Activated CD8-positive, alpha-beta memory T cell treated with anti-CD3 and anti-CD28 coated beads, Interleukin-2, amount 10 ng/mL, durations not matched to agents 7 days and 5 days (primary cell): Measurements from ENCODE around the gene MBTPS1. TPM values are rescaled to one million over a fixed set of nuclear protein-coding genes. Genes with fewer than 3 reads are reported as not detected.

Experiments
- ATAC-seq: fragments of 150-1000 bp; cut with Tn5 transposase; one replicate; pipeline ENCODE4 v1.10.0; 2021; ENCODE audit warnings: moderate library complexity
- CTCF ChIA-PET: fragments of 350-600 bp; sonication (Branson Sonifier 250); formaldehyde crosslinking; loops from one replicate; lab custom pipeline; 2021; ENCODE audit warnings: antibody characterized with exemption; lab: Charles Lee
- DNase-seq: peaks from one replicate; pipeline ENCODE4 v3.0.0-alpha.2; 2020
- H3K27ac Mint-ChIP-seq: one replicate; pipeline ENCODE4 v1.8.0; 2021; ENCODE audit warnings: mild to moderate bottlenecking, mixed read lengths
- H3K27me3 Mint-ChIP-seq: one replicate; pipeline ENCODE4 v1.8.0; 2021; ENCODE audit warnings: mixed read lengths
- H3K36me3 Mint-ChIP-seq: one replicate; pipeline ENCODE4 v1.8.0; 2021; ENCODE audit warnings: mild to moderate bottlenecking, mixed read lengths
- H3K4me1 Mint-ChIP-seq: one replicate; pipeline ENCODE4 v1.8.0; 2021; ENCODE audit warnings: mixed read lengths
- H3K4me3 Mint-ChIP-seq: one replicate; pipeline ENCODE4 v1.8.0; 2021; ENCODE audit warnings: mild to moderate bottlenecking, moderate library complexity, mixed read lengths
- H3K9me3 Mint-ChIP-seq: one replicate; pipeline ENCODE4 v1.8.0; 2022; ENCODE audit warnings: low read depth, mixed read lengths
- total RNA-seq, 2 experiments: library from RNA; stranded (reverse); gene quantifications; one replicate each; pipeline ENCODE4 v1.2.3, GENCODE V29; 2021

Gene MBTPS1
- total RNA-seq, 2 experiments from 2014 or later: 56.1 to 57.8 TPM

- DNase-seq: no peak
- CTCF ChIA-PET: interaction anchor here (0.8 to 9.3 kb wide), 10 partner anchors 9 to 431 kb away, joined by 3 to 143 read pairs (median 8); partner anchors contain the start of genes MBTPS1 and TAF1C
- H3K4me3 Mint-ChIP-seq: peak overlapping the region; percentile 5
- no peaks in the 10 kb centered on the region for H3K9me3 Mint-ChIP-seq
- H3K36me3 Mint-ChIP-seq: peaks cover 40% of the 10 kb centered on the region
- H3K4me1 Mint-ChIP-seq: peaks cover 49% of the 10 kb centered on the region
- H3K27ac Mint-ChIP-seq: no peak overlapping the region
- no peak for ATAC-seq
- H3K27me3 Mint-ChIP-seq: no peaks in the 10 kb centered on the region
Measured at GRCh38 chr16:84087466-84088151, 29.1 kb downstream of the MBTPS1 start.

- no peak overlapping the region for H3K4me3 Mint-ChIP-seq
Measured at GRCh38 chr16:84087001-84087400, 29.7 kb downstream of the MBTPS1 start.

GRCh38 chr16:84086341-84086740 is 30.4 kb downstream of the MBTPS1 start:
- ATAC-seq (no peak), DNase-seq (no peak)
- Mint-ChIP-seq H3K9me3 (no peaks in the 10 kb centered on the region), H3K4me3 (no peak overlapping the region), H3K4me1 (peaks cover 49% of the 10 kb centered on the region), H3K36me3 (peaks cover 35% of the 10 kb centered on the region), H3K27ac (no peak overlapping the region), H3K27me3 (no peaks in the 10 kb centered on the region)
- CTCF ChIA-PET: interaction anchor here (2.5 to 9.3 kb wide), 7 partner anchors 8 to 99 kb away, joined by 9 to 143 read pairs (median 12); partner anchors contain the start of genes MBTPS1 and TAF1C

More at GRCh38 chr16:84087001-84087400, 29.7 kb downstream of the MBTPS1 start:
- peaks cover 39% of the 10 kb centered on the region for H3K36me3 Mint-ChIP-seq
- H3K27me3 Mint-ChIP-seq: no peaks in the 10 kb centered on the region
- H3K9me3 Mint-ChIP-seq: no peaks in the 10 kb centered on the region
- ATAC-seq (no peak), DNase-seq (no peak)
- H3K4me1 Mint-ChIP-seq: peaks cover 49% of the 10 kb centered on the region
- CTCF ChIA-PET: interaction anchor here (0.8 to 9.3 kb wide), 8 partner anchors 9 to 99 kb away, joined by 3 to 143 read pairs (median 12); partner anchors contain the start of genes MBTPS1 and TAF1C
- no peak overlapping the region for H3K27ac Mint-ChIP-seq

DNA sequence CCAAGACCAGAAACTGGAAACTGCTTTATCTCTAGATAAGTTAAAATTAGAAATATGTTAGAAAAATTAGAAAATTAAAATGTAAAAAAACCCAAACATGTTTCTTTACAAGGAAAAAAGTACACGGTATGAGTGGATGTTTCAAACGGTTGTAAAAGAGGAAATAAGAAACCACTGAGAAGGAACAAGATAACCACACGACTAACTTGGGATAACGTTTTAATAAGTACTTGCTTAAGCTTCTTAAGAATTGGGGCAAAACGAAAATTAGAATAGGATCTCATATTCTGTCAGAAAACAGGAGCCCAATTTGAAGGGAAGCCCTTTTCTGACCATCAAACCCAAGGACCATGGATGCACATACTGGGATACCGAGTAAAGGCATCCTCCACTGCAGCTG is 31.0 kb downstream of the MBTPS1 start:
- Mint-ChIP-seq H3K4me1 (peaks cover 49% of the 10 kb centered on the region), H3K4me3 (no peak overlapping the region), H3K9me3 (no peaks in the 10 kb centered on the region), H3K36me3 (peaks cover 36% of the 10 kb centered on the region), H3K27ac (peak overlapping the region; percentile 42), H3K27me3 (no peaks in the 10 kb centered on the region)
- ATAC-seq (no peak), DNase-seq (no peak)
- CTCF ChIA-PET: interaction anchor here (1.2 to 9.3 kb wide), 11 partner anchors 8 to 100 kb away, joined by 4 to 143 read pairs (median 9); partner anchors contain the start of genes DNAAF1, HSDL1, MBTPS1 and TAF1C

GRCh38 chr16:84085271-84085667 is 31.5 kb downstream of the MBTPS1 start:
- H3K27me3 Mint-ChIP-seq: no peaks in the 10 kb centered on the region
- DNase-seq (no peak), ATAC-seq (no peak)
- peaks cover 49% of the 10 kb centered on the region for H3K4me1 Mint-ChIP-seq
- H3K36me3 Mint-ChIP-seq: peaks cover 37% of the 10 kb centered on the region
- H3K27ac Mint-ChIP-seq: no peak overlapping the region
- no peak overlapping the region for H3K4me3 Mint-ChIP-seq
- CTCF ChIA-PET: interaction anchor here (0.6 to 9.3 kb wide), 25 partner anchors 9 to 122 kb away, joined by 3 to 143 read pairs (median 4); partner anchors contain the start of genes DNAAF1, HSDL1, MBTPS1 and TAF1C
- H3K9me3 Mint-ChIP-seq: no peaks in the 10 kb centered on the region

DNA sequence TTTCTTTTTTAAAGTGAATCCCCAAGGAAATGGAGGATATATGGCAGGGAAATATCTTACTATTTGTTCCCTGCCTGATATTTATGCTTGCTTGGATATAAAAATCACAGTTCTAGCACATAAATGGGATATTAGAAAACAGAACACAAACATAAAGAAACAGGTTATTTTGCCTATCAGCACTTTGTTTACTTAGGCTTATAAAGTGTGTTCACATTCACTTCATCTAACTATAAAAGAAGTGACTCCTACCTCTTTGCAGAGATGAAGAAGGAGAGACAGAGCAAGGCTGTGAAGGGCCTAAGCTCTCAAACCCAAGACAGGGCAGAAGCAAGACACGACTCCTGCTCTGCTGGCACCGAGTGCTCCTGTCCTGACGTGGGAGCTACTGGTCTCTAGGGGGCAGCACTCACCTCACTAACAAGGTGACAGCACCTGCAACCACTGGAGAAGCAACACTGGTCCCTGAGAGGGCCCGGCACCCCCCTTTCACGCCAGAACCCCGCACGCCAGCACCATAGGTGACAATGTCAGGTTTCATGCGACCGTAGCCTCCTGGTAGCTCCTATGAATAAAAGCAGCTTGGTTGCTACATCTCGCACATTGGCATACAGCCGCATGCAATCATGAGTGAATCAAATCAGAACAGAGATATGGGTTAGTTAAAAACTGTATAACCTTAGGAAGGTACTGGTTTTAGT is 32.0 kb downstream of the MBTPS1 start:
- CTCF ChIA-PET: interaction anchor here (0.6 to 9.3 kb wide), 32 partner anchors 10 to 183 kb away, joined by 3 to 143 read pairs (median 4); partner anchors contain the start of genes DNAAF1, HSDL1, MBTPS1 and TAF1C
- Mint-ChIP-seq H3K27me3 (no peaks in the 10 kb centered on the region), H3K4me3 (no peak overlapping the region), H3K36me3 (peaks cover 37% of the 10 kb centered on the region), H3K9me3 (no peaks in the 10 kb centered on the region), H3K27ac (peak overlapping the region; percentile 25), H3K4me1 (peaks cover 50% of the 10 kb centered on the region)
- DNase-seq (peak; percentile 85), ATAC-seq (peak; percentile 87)

DNA sequence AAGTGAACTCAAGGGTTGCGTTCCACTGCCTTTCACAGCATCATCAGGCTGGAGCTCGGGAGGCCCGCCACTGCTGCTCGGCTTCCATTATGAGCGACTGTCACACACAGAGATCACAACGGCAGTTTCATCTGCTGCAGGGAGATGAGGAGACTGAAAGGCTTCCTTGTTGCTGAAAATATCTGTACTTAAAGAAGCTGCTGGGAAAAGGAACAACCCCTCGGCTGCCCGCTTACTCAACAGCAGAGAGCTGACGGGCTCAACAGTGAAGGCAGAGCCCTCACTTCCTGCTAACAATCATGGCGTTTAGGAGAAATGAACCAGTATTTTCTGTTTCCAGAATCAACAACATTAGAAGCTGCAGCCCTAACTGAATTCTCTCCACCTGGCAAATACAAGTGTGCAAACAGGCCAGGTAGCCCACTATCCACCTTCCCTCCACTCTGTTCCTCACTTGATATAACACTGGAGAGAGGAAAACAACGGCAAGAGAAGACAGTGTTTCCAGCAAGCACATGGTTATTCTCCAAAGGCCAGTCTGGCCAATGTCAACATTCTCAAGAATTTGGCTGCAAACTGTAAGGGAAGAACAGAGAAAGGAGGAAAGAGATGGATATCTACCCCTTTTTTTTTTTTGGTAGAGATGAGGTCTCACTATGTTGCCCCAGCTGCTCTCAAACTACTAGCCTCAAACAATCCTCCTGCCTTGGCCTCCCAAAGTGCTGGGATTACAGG is 33.7 kb downstream of the MBTPS1 start:
- CTCF ChIA-PET: interaction anchor here (1.0 to 9.3 kb wide), 8 partner anchors 9 to 103 kb away, joined by 3 to 143 read pairs (median 4); partner anchors contain the start of genes MBTPS1 and TAF1C

DNA sequence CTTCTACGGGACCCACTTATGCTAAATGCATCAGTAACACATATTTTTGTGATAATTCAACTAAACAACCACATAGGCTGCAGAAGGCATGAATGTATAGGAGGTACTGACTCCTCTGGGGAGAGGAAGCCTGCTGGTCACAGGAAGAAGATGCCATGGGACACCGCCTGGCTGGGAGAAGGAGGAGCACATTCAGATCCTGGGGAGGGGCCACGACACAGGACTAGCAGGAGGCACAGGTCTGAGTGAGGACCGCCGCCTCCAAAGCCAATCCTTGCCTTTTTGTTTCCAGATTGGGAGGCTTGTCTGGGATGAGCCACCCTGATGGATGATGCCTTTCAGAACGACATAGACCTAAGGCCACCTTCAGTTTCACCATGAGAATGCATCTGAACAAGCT is 34.6 kb downstream of the MBTPS1 start:
- Mint-ChIP-seq H3K27ac (no peak overlapping the region), H3K9me3 (no peaks in the 10 kb centered on the region), H3K4me1 (peaks cover 24% of the 10 kb centered on the region), H3K36me3 (peaks cover 32% of the 10 kb centered on the region), H3K4me3 (no peak overlapping the region), H3K27me3 (no peaks in the 10 kb centered on the region)
- DNase-seq (no peak), ATAC-seq (no peak)
- CTCF ChIA-PET: interaction anchor here (1.2 to 9.3 kb wide), 6 partner anchors 10 to 104 kb away, joined by 3 to 143 read pairs (median 4); partner anchors contain the start of genes MBTPS1 and TAF1C

More for the DNA sequence above, 33.7 kb downstream of the MBTPS1 start:
- no peak for ATAC-seq
- DNase-seq: no peak
- Mint-ChIP-seq H3K4me3 (no peak overlapping the region), H3K9me3 (no peaks in the 10 kb centered on the region), H3K4me1 (peaks cover 33% of the 10 kb centered on the region), H3K27ac (no peak overlapping the region), H3K27me3 (no peaks in the 10 kb centered on the region), H3K36me3 (peaks cover 36% of the 10 kb centered on the region)

GRCh38 chr16:84081446-84081989 is 35.2 kb downstream of the MBTPS1 start:
- no peaks in the 10 kb centered on the region for H3K27me3 Mint-ChIP-seq
- CTCF ChIA-PET: interaction anchor here (1.4 to 9.3 kb wide), 2 partner anchors 19 to 104 kb away, joined by 3 to 143 read pairs; partner anchors contain the start of gene TAF1C
- no peak for DNase-seq
- no peaks in the 10 kb centered on the region for H3K9me3 Mint-ChIP-seq
- no peak for ATAC-seq
- H3K36me3 Mint-ChIP-seq: peaks cover 26% of the 10 kb centered on the region
- no peak overlapping the region for H3K27ac Mint-ChIP-seq
- H3K4me1 Mint-ChIP-seq: peaks cover 18% of the 10 kb centered on the region
- H3K4me3 Mint-ChIP-seq: no peak overlapping the region

- no peak for ATAC-seq
- Mint-ChIP-seq H3K27ac (no peak overlapping the region), H3K36me3 (peaks cover 19% of the 10 kb centered on the region), H3K9me3 (no peaks in the 10 kb centered on the region), H3K4me1 (peaks cover 11% of the 10 kb centered on the region), H3K27me3 (no peaks in the 10 kb centered on the region), H3K4me3 (no peak overlapping the region)
- no peak for DNase-seq
- CTCF ChIA-PET: interaction anchor here (1.4 to 1.9 kb wide), 2 partner anchors 20 to 106 kb away, joined by 3 to 7 read pairs; partner anchors contain the start of gene TAF1C
Measured at GRCh38 chr16:84080813-84081212, 35.9 kb downstream of the MBTPS1 start.

DNA sequence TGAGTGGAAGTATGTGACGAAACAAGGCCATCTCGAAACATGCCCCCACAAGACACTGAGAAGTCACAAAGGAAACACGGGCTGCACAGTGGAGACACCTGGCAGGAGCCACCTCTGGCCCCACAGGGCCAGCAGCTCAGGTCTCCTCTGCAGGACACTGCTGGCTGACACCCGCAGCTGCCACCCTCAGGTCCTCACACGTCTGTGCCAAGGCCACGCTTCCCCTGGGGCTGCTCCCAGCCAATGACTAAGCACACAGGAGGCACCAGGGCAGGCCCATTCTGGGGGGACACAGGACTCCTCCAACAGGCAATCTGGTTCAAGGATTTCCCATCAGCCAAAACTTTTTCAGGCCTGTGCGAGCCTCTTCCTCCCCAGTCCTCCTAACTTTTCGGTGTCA is 36.4 kb downstream of the MBTPS1 start:
- no peak for DNase-seq

GRCh38 chr16:84079664-84080063 is 37.1 kb downstream of the MBTPS1 start:
- H3K4me3 Mint-ChIP-seq: no peak overlapping the region
- no peak overlapping the region for H3K27ac Mint-ChIP-seq
- CTCF ChIA-PET: interaction anchor here (0.6 to 1.9 kb wide), 3 partner anchors 14 to 107 kb away, joined by 3 to 7 read pairs (median 3); partner anchors contain the start of gene TAF1C
- no peak for ATAC-seq
- peaks cover 3% of the 10 kb centered on the region for H3K4me1 Mint-ChIP-seq
- H3K9me3 Mint-ChIP-seq: no peaks in the 10 kb centered on the region
- no peaks in the 10 kb centered on the region for H3K27me3 Mint-ChIP-seq
- peaks cover 19% of the 10 kb centered on the region for H3K36me3 Mint-ChIP-seq
- no peak for DNase-seq

More for the DNA sequence above, 36.4 kb downstream of the MBTPS1 start:
- H3K4me3 Mint-ChIP-seq: no peak overlapping the region
- H3K27me3 Mint-ChIP-seq: no peaks in the 10 kb centered on the region
- ATAC-seq: no peak
- no peak overlapping the region for H3K27ac Mint-ChIP-seq
- no peaks in the 10 kb centered on the region for H3K9me3 Mint-ChIP-seq
- peaks cover 19% of the 10 kb centered on the region for H3K36me3 Mint-ChIP-seq
- peaks cover 10% of the 10 kb centered on the region for H3K4me1 Mint-ChIP-seq
- CTCF ChIA-PET: interaction anchor here (0.8 to 1.9 kb wide), 2 partner anchors 15 to 107 kb away, joined by 3 to 7 read pairs; partner anchors contain the start of gene TAF1C
